ENCODE data around the gene SH3BGR.

GRCh38 chr21:39525601-39526000, 73.8 kb downstream of the SH3BGR start:
- TF ChIP-seq USF1 (IDR thresholded peaks at IDR 0.05; ENCODE audit: borderline replicate concordance, extremely low read length, insufficient read depth, low read depth, low read length) (no peak), TAF1 (IDR thresholded peaks at IDR 0.05; ENCODE audit: borderline replicate concordance, low read depth, low read length) (no peak)
